ENCODE measurements around the gene SYCE3. TPM values are rescaled to one million over a fixed set of nuclear protein-coding genes. Genes with fewer than 3 reads are reported as not detected.

Gene SYCE3
- total RNA-seq, 4 donors from 2014 or later, result not detected

GRCh38 chr22:50524676-50525103 is 38.0 kb downstream of the SYCE3 start:
- WGBS, 2 donors (ENCODE audit: low coverage in 1 of 2), result 5 to 11% methylated on average over 17 to 18 of the region's 19 CpGs
- no peak for TF ChIP-seq CTCF (IDR thresholded peaks at IDR 0.05)
- TF ChIP-seq POLR2AphosphoS5 (IDR thresholded peaks at IDR 0.05), result no peak
- no peak for TF ChIP-seq EP300 (IDR thresholded peaks at IDR 0.05)
- no peak for TF ChIP-seq POLR2A (IDR thresholded peaks at IDR 0.05)
- Histone ChIP-seq H3K4me1 (peaks cover 0 to 56% (median 22%) of the 10 kb centered on the region in 3 donors), H3K4me3 (peak overlapping the region; percentile 47 to 63), H3K36me3 (peaks cover 0 to 46% of the 10 kb centered on the region in 2 donors), H3K27me3 (peaks cover 7% of the 10 kb centered on the region), H3K9me3 (no peaks in the 10 kb centered on the region), H3K27ac (peak overlapping the region; percentile 43 to 93 (median 89))
- no peak for ATAC-seq

DNA sequence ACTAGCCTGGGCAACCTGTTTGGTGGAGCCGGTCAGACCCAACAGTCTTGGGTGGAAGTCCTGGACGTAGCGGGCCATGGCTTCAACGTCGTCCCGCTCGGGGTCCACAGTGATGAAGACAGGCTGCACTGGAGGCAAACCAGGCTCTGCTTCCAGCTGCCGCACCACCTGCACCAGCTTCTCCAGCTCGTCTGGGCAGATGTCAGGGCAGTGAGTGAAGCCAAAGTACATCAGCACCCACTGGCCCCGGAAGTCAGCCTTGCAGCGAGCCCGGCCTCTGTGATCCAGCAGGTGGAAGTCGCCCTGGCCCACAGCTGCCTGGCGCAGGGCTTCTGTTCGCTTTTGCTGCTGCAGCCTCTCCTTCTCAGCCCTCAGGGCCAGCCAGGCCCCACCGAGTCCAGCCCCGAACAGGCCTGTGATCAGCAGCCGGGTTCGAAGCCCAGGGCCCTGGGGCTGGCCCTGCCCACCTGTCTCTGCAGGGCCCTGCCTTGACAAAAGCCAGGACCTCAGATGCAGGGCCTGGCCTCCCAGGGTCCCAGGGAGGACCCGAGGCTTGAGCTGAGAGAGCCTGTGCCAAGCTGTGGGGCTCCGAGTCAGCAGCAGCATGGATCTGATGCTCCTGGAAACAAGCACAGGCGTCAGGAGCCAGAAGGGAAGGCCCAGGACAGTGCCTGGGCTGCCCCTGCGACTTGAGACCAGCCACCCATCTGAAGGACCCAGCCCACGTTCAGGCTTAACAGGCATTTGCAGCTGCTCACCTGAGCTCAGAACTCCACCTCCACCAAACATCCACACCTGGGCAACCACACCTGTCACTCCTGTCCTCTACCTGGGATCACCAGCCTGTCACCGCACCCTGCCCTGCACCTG is 38.7 kb downstream of the SYCE3 start:
- no CpG with 5 or more reads among the region's 25 CpGs for WGBS, 2 donors (ENCODE audit: low coverage in 1 of 2)
- Histone ChIP-seq H3K9me3 (no peaks in the 10 kb centered on the region), H3K4me3 (peak overlapping the region in 1 of 2 donors; percentile 63), H3K4me1 (peaks cover 0 to 49% (median 20%) of the 10 kb centered on the region in 3 donors), H3K27me3 (peaks cover under 1% of the 10 kb centered on the region), H3K27ac (peak overlapping the region in 3 of 4 donors; percentile 86 to 93 (median 92)), H3K36me3 (peaks cover 0 to 52% of the 10 kb centered on the region in 2 donors)
- ATAC-seq, result no peak
- TF ChIP-seq POLR2AphosphoS5 (IDR thresholded peaks at IDR 0.05), result no peak
- TF ChIP-seq POLR2A (IDR thresholded peaks at IDR 0.05), result peak in 1 of 2 donors; percentile 5

- Histone ChIP-seq H3K27me3 (no peaks in the 10 kb centered on the region), H3K27ac (no peak overlapping the region), H3K36me3 (peaks cover 0 to 58% of the 10 kb centered on the region in 2 donors), H3K4me3 (no peak overlapping the region), H3K9me3 (no peaks in the 10 kb centered on the region), H3K4me1 (peaks cover 0 to 43% (median 20%) of the 10 kb centered on the region in 3 donors)
- no peak for ATAC-seq
- TF ChIP-seq POLR2AphosphoS5 (IDR thresholded peaks at IDR 0.05) (no peak), EP300 (IDR thresholded peaks at IDR 0.05) (no peak), CTCF (IDR thresholded peaks at IDR 0.05) (no peak), POLR2A (IDR thresholded peaks at IDR 0.05) (no peak)
- no CpG with 5 or more reads among the region's 16 CpGs for WGBS, 2 donors (ENCODE audit: low coverage in 1 of 2)
Observed at GRCh38 chr22:50523458-50523805, 39.3 kb downstream of the SYCE3 start.

DNA sequence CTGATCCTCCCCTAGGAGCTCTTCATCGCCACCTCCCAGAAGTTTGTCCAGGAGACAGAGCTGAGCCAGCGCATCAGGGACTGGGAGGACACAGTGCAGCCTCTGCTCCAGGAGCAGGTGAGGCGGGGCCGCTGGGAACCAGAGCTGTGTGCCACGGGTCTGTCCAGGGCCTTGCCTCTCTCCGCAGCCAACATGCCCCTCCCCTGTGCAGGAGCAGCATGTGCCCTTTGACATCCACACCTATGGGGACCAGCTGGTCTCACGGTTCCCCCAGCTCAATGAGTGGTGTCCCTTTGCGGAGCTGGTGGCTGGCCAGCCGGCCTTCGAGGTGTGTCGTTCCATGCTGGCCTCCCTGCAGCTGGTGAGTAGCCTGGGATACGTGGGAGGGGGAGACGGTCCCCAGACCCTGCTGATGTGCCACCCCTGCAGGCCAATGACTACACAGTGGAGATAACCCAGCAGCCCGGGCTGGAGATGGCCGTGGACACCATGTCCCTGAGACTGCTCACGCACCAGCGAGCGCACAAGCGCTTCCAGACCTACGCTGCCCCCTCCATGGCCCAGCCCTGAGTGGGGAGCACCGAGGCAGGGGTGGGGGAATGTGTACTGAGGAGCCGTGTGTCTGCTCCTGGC is 39.8 kb downstream of the SYCE3 start:
- Histone ChIP-seq H3K4me1 (peaks cover 0 to 41% (median 20%) of the 10 kb centered on the region in 3 donors), H3K27ac (no peak overlapping the region), H3K27me3 (no peaks in the 10 kb centered on the region), H3K4me3 (no peak overlapping the region), H3K9me3 (no peaks in the 10 kb centered on the region), H3K36me3 (peaks cover 0 to 64% of the 10 kb centered on the region in 2 donors)
- no peak for ATAC-seq
- TF ChIP-seq EP300 (IDR thresholded peaks at IDR 0.05), result no peak
- 100% methylated on average over 1 of the region's 22 CpGs; no CpG with 5 or more reads in 1 of the 2 donors for WGBS, 2 donors (ENCODE audit: low coverage in 1 of 2)

DNA sequence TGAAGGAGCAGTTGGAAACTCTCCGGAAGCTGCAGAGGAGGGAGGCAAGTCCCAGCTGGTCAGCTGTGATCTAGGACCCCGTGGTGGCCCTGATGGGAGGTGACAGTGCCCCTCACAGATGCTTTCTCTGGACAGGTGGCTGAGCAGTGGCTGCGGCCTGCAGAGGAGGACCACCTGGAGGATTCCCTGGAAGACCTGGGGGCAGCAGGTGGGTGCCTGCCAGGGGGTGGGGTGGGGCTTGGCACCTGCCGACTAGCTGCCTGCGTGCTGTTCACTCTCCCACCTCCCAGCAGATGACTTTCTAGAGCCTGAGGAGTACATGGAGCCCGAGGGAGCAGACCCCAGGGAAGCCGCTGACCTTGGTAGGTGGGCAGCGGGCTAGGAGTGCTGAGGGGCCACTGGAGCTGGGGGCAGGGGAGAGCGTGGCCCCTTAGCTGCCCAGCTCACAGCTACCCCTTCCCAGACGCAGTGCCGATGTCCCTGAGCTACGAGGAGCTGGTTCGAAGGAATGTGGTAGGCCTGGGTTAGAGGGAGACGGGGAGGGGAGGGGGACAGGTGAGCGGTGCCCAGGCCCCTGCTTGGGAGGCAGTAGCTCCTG is 40.4 kb downstream of the SYCE3 start:
- ATAC-seq, result no peak
- no peak for TF ChIP-seq CTCF (IDR thresholded peaks at IDR 0.05)
- TF ChIP-seq POLR2AphosphoS5 (IDR thresholded peaks at IDR 0.05), result no peak
- TF ChIP-seq POLR2A (IDR thresholded peaks at IDR 0.05), result no peak
- no peak for TF ChIP-seq EP300 (IDR thresholded peaks at IDR 0.05)
- Histone ChIP-seq H3K4me3 (no peak overlapping the region), H3K27me3 (no peaks in the 10 kb centered on the region), H3K4me1 (peaks cover 0 to 35% (median 20%) of the 10 kb centered on the region in 3 donors), H3K27ac (no peak overlapping the region), H3K9me3 (no peaks in the 10 kb centered on the region), H3K36me3 (peaks cover 0 to 70% of the 10 kb centered on the region in 2 donors)
- 86% methylated on average over 1 of the region's 15 CpGs; no CpG with 5 or more reads in 1 of the 2 donors for WGBS, 2 donors (ENCODE audit: low coverage in 1 of 2)
